GM18498 (cell line): ENCODE data around the gene ITSN1.
A peak's percentile ranks its signal among the peaks of the same experiment; 100 is the strongest.

Source experiments
- ATAC-seq: cut with Tn5 transposase; IDR thresholded peaks from one replicate; pipeline ENCODE4 v1.9.1; 2021; ENCODE audit warnings: mild to moderate bottlenecking, moderate library complexity; ENCODE audit not compliant: unreplicated experiment

Gene ITSN1

GRCh38 chr21:33945652-33946270, 303.5 kb downstream of the ITSN1 start:
- ATAC-seq = no peak

- peak; percentile 61 for ATAC-seq
Observed at GRCh38 chr21:33947451-33948095, 305.3 kb downstream of the ITSN1 start.

DNA sequence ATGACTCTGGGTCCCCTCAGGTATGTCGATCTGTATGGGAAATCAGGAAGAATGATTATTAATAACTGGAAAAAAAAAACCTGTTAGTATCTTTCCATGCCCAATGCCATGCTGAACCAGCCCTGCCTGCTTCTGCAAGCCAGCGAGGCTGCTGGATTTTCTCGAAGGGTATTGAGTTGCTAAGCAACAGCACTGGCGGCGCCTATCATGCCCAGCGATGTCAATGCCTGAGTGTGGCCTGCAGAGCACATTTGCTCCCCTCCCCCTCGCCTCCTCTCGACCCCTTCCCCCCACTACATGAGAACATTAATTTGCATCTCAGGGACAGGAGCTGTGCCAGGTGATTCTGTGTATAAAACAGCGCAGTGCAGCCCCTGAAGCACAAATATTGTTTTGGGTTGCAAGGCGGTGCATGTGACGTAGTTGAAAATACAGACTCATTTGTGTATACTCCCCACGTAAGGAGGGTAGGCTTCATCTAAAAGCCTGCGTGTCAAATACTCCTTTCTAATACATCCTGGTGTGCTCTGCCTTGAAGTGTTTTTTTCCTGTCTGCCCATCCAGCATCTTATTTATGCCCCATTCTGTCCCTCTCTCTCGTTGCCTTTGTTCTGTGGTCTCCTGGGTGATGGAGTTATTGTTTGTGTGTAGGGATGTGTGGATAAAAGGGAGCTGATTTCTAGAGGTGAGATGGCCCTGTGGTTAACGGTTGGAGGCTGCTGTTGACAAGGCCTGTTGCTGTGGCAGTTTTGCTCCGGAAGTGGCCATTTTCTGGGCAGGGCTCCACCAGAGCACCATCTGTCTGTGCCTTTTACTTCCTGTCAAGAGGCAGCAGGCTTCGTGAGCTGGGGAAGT, 306.0 kb downstream of the ITSN1 start:
- ATAC-seq = peak; percentile 63

GRCh38 chr21:33948951-33949444, 306.7 kb downstream of the ITSN1 start:
- ATAC-seq = no peak
